IMR-90 (cell line): ENCODE results near the gene NR4A3.

ENCODE experiments used
- CTCF ChIP-seq: conservative IDR thresholded peaks from 2 replicates; pipeline ENCODE4 v1.5.1; 2012; ENCODE audit warnings: mild to moderate bottlenecking, low read depth, low read length, improper control_type of control experiment
- FOS ChIP-seq: fragments of 150-350 bp; IDR thresholded peaks from 2 replicates; pipeline ENCODE4 v1.6.1; 2016; ENCODE audit warnings: low read depth, low read length

GRCh38 chr9:99911600-99911999 lies 89.9 kb downstream of the NR4A3 start:
- TF ChIP-seq CTCF (no peak), FOS (no peak)
